BLaER1 treated with 17β-estradiol and CSF1 and Interleukin-3, amounts not matched to agents 10 nM and 100 nM (cell line): ENCODE data around the gene LMBR1.
"Not testable (repeated sequence)": the region's sequence is repeated elsewhere in the genome, so short reads cannot be mapped to it uniquely, and the experiment has no call there.

ENCODE experiments used
- H3K27ac ChIP-seq, 11 experiments: shearing (Covaris generic); formaldehyde crosslinking; 2 replicates each; pipeline ENCODE4 v1.8.1; 2022
- H3K27me3 ChIP-seq, 11 experiments: shearing (Covaris generic); formaldehyde crosslinking; 2 replicates each; pipeline ENCODE4 v1.8.1; 2022
- H3K36me3 ChIP-seq, 11 experiments: shearing (Covaris generic); formaldehyde crosslinking; 2 replicates each; pipeline ENCODE4 v1.8.1; 2022
- H3K4me1 ChIP-seq, 10 experiments: shearing (Covaris generic); formaldehyde crosslinking; 2 replicates each; pipeline ENCODE4 v1.8.1; 2022
- H3K4me2 ChIP-seq, 11 experiments: shearing (Covaris generic); formaldehyde crosslinking; 2 replicates each; pipeline ENCODE4 v1.8.1; 2022
- H3K4me3 ChIP-seq, 10 experiments: shearing (Covaris generic); formaldehyde crosslinking; 2 replicates each; pipeline ENCODE4 v1.8.1; 2022
- H3K9ac ChIP-seq, 11 experiments: shearing (Covaris generic); formaldehyde crosslinking; 2 replicates each; pipeline ENCODE4 v1.8.1; 2022
- H3K9me3 ChIP-seq, 11 experiments: shearing (Covaris generic); formaldehyde crosslinking; replicated peaks in 1 of 11; 2 replicates each; pipeline ENCODE4 v1.8.1; 2022
- H4K20me1 ChIP-seq, 11 experiments: shearing (Covaris generic); formaldehyde crosslinking; 2 replicates each; pipeline ENCODE4 v1.8.1; 2022
- Cebpa-rat ChIP-seq, 11 experiments: shearing (Covaris generic); IDR thresholded peaks; 2 replicates each; pipeline ENCODE4 v1.8.1; 2022

The LMBR1 gene

DNA sequence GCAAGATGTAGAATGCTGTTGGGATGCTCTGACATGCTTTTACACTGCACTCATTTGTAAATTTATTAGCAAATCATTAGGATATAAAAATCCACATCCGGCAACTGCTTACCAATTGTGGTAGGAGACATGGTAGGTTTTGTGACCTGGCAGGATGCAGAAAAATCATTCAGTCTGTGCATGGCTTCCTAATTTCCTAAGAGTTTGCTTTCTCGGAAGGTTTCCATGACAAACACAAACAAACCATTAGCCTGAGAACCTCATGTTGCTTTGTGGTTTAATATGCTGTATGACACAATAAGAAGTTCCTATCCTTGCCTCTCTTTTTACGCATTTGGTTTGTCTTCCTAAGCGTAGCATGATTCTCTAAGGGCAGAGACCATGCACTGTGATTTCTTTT lies 14.7 kb upstream of the LMBR1 start:
- TF ChIP-seq Cebpa-rat (IDR thresholded peaks at IDR 0.05) = no peak
- no peak overlapping the region for H3K4me3 ChIP-seq
- H3K36me3 ChIP-seq = no peaks in the 10 kb centered on the region
- H3K9me3 ChIP-seq = no peaks in the 10 kb centered on the region; a peak in 2 of 22 replicates
- H3K27me3 ChIP-seq = no peaks in the 10 kb centered on the region
- no peak overlapping the region for H3K4me2 ChIP-seq
- H3K27ac ChIP-seq = no peak overlapping the region
- H3K9ac ChIP-seq = no peak overlapping the region
- H3K4me1 ChIP-seq = peaks cover 0 to 9% (median 6%) of the 10 kb centered on the region in 10 experiments; a peak in 10 of 20 replicates
- no peaks in the 10 kb centered on the region for H4K20me1 ChIP-seq

DNA sequence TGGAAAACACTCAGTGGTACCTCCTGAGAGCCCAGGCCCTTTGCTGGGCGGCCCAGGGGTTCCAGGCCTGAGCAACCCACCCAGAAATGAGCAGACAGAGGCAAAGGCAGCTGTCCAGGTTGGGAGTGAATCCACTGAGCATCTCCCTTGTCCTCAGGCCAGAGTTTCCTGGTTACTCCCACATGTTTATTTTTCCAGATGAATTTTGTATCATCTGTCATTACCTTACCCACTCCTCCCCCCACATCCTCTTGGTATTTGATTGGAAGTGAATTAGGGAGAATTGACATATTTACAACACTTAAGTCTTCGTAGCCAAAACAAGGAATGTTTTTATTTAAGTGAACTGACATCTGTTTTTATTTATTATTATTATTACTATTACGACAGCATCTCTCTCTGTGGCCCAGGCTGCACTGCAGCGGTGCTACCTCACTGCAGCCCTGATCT lies 13.2 kb upstream of the LMBR1 start:
- Histone ChIP-seq H3K9me3 (no peaks in the 10 kb centered on the region; a peak in 2 of 22 replicates), H3K36me3 (no peaks in the 10 kb centered on the region), H3K4me2 (no peak overlapping the region), H4K20me1 (no peaks in the 10 kb centered on the region), H3K9ac (no peak overlapping the region), H3K27me3 (no peaks in the 10 kb centered on the region), H3K4me1 (peaks cover 0 to 9% (median 6%) of the 10 kb centered on the region in 10 experiments; a peak in 10 of 20 replicates), H3K4me3 (no peak overlapping the region), H3K27ac (no peak overlapping the region)
- no peak for TF ChIP-seq Cebpa-rat (IDR thresholded peaks at IDR 0.05)

DNA sequence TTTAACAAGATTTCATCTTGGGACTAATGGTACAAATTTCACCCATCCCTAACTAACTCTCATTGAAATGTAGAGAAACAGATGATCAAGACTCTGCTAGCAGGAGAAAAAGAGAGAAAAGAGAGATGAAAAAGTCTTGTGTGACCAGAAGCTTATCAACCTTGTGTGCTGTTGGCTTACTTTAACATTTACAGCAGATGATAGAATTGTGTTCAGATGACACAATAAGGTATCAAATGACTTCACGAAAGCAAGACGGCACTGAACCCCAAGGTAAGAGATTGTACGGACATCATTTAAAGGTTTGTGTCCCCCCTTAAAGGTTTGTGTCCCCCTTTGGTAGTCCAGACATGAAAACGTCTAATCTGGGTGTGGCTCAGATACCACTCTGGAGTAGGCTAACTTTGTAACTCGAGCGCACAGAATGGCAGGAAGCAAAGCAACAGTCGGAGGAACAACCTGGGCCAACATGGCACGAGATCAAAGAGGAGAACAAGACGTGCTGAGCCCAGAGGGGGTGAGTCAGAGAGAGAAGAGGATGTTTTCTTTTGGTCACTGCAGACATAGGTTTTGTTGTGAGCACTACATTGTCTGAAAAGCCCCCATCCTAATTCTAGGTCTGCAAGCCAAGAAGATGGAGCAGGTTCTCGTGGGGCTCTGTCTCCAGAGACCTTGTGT lies 10.4 kb upstream of the LMBR1 start:
- H3K4me3 ChIP-seq = no peak overlapping the region
- peaks cover 0 to 9% (median 0%) of the 10 kb centered on the region in 11 experiments; a peak in 2 of 22 replicates for H3K9me3 ChIP-seq
- H3K27me3 ChIP-seq = no peaks in the 10 kb centered on the region
- peaks cover 0 to 9% (median 6%) of the 10 kb centered on the region in 10 experiments; a peak in 10 of 20 replicates for H3K4me1 ChIP-seq
- H3K4me2 ChIP-seq = peak overlapping the region in 10 of 11 experiments; percentile 4 to 54 (median 20); a peak in 11 of 22 replicates
- H3K27ac ChIP-seq = no peak overlapping the region
- H4K20me1 ChIP-seq = no peaks in the 10 kb centered on the region
- no peak for TF ChIP-seq Cebpa-rat (IDR thresholded peaks at IDR 0.05)
- no peaks in the 10 kb centered on the region for H3K36me3 ChIP-seq
- no peak overlapping the region for H3K9ac ChIP-seq

DNA sequence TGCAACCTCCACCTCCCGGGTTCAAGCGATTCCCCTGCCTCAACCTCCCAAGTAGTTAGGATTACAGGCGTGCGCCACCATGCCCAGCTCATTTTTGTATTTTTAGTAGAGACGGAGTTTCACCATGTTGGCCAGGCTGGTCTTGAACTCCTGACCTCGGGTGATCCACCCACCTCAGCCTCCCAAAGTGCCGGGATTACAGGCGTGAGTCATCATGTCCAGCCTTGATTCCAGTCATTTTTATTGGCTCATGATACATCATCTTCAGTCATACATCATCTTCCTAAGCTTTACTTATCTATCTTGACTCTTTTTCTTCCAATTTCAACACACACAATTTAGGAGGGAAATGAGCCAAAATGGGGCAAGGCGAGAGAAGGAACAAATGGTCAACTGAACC lies 7.1 kb upstream of the LMBR1 start:
- not testable (repeated sequence) for H4K20me1 ChIP-seq, H3K4me3 ChIP-seq, H3K36me3 ChIP-seq, H3K4me2 ChIP-seq, H3K9ac ChIP-seq, H3K27me3 ChIP-seq, H3K27ac ChIP-seq
- peaks cover 0 to 25% (median 7%) of the 10 kb centered on the region in 11 experiments; a peak in 13 of 22 replicates for H3K9me3 ChIP-seq
- peaks cover 21 to 39% (median 33%) of the 10 kb centered on the region in 10 experiments for H3K4me1 ChIP-seq

DNA sequence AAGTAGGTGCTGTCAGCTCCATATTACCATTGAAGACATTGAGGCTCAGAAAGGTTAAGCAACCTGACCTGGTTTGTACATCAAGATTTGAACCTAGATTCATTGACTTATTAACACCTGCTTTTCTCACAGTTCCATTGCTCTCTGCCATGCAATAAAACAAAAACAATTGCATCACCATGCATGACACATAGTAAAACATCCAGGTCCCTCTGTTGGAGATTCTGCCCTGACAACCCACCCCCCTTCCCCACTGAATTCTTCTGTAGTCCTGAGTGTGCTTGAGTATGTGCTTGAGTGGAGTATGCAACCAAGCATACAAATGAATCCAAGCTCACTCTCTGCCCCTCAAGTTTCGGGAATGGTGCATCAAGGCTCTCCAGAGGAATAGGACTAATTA lies 6.0 kb upstream of the LMBR1 start:
- Histone ChIP-seq H3K36me3 (no peaks in the 10 kb centered on the region), H3K27me3 (no peaks in the 10 kb centered on the region), H3K27ac (no peak overlapping the region), H3K4me1 (peaks cover 33 to 49% (median 44%) of the 10 kb centered on the region in 10 experiments), H3K9ac (no peak overlapping the region), H3K9me3 (peaks cover 0 to 25% (median 7%) of the 10 kb centered on the region in 11 experiments; a peak in 13 of 22 replicates), H3K4me2 (no peak overlapping the region), H4K20me1 (no peaks in the 10 kb centered on the region), H3K4me3 (no peak overlapping the region)
- no peak for TF ChIP-seq Cebpa-rat (IDR thresholded peaks at IDR 0.05)

DNA sequence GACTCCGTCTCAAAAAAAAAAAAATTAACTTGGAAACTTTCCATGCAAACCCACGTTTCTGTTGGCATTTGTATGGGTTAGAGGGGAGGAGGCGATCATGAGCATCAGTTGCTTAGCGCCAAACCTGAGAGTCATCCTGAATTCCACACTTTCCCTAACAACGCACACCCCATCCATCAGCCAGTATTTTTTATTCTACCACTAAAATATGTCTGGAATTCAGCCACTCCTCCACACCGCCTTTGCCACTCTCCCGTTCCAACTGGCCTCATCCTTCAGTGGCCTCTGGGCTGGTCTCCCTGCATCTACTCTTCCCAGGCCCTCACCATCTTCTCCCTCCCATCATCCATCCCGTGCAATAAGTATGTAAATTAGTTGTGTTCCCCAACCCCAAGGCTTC lies 4.7 kb upstream of the LMBR1 start:
- H4K20me1 ChIP-seq = no peaks in the 10 kb centered on the region
- peaks cover 34 to 48% (median 43%) of the 10 kb centered on the region in 10 experiments for H3K4me1 ChIP-seq
- no peaks in the 10 kb centered on the region for H3K27me3 ChIP-seq
- H3K9me3 ChIP-seq = peaks cover 0 to 25% (median 7%) of the 10 kb centered on the region in 11 experiments; a peak in 13 of 22 replicates
- H3K4me2 ChIP-seq = peak overlapping the region in 9 of 11 experiments; percentile 79 to 91 (median 89); a peak in 13 of 22 replicates
- peak overlapping the region in 2 of 11 experiments; percentile 88 to 92; a peak in 2 of 22 replicates for H3K27ac ChIP-seq
- no peak for TF ChIP-seq Cebpa-rat (IDR thresholded peaks at IDR 0.05)
- no peak overlapping the region for H3K4me3 ChIP-seq
- no peaks in the 10 kb centered on the region for H3K36me3 ChIP-seq
- no peak overlapping the region for H3K9ac ChIP-seq

DNA sequence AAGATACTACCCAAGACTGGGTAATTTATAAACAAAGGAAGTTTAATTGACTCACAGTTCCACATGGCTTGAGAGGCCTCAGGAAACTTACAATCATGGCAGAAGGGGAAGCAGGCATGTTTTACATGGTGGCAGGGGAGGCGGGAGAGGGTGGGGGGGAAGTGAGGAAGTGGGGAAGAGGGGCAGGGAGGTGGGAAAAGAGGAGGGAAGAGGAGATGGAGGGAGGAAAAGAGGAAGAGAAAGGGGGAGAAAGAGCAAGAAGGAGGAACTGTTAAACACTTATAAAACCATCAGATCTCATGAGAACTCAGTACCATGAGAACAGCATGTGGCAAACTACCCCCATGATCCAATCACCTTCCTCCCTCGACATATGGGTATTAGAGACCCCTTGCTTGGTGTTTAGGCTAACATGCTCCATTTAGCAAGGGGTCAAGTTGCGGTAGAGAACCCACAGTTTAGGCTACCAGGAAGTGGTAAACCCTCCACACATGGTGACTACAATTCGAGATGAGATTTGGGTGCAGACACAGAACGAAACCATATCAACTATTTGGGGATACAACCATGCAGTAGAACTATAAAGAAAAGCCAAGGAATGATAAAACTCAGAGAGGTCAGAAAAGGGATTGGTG lies 3.5 kb upstream of the LMBR1 start:
- Histone ChIP-seq H3K36me3 (no peaks in the 10 kb centered on the region), H3K27ac (peak overlapping the region; percentile 15 to 93 (median 90); a peak in 20 of 22 replicates), H3K4me2 (peak overlapping the region; percentile 81 to 91 (median 89)), H3K4me3 (peak overlapping the region in 4 of 10 experiments; percentile 24 to 46 (median 34); a peak in 9 of 20 replicates), H3K27me3 (no peaks in the 10 kb centered on the region), H3K9ac (peak overlapping the region in 8 of 11 experiments; percentile 56 to 88 (median 70); a peak in 15 of 22 replicates), H4K20me1 (peaks cover 0 to 9% (median 8%) of the 10 kb centered on the region in 11 experiments; a peak in 15 of 22 replicates), H3K4me1 (peaks cover 37 to 51% (median 46%) of the 10 kb centered on the region in 10 experiments), H3K9me3 (peaks cover 0 to 25% (median 7%) of the 10 kb centered on the region in 11 experiments; a peak in 13 of 22 replicates)
- TF ChIP-seq Cebpa-rat (IDR thresholded peaks at IDR 0.05) = no peak

DNA sequence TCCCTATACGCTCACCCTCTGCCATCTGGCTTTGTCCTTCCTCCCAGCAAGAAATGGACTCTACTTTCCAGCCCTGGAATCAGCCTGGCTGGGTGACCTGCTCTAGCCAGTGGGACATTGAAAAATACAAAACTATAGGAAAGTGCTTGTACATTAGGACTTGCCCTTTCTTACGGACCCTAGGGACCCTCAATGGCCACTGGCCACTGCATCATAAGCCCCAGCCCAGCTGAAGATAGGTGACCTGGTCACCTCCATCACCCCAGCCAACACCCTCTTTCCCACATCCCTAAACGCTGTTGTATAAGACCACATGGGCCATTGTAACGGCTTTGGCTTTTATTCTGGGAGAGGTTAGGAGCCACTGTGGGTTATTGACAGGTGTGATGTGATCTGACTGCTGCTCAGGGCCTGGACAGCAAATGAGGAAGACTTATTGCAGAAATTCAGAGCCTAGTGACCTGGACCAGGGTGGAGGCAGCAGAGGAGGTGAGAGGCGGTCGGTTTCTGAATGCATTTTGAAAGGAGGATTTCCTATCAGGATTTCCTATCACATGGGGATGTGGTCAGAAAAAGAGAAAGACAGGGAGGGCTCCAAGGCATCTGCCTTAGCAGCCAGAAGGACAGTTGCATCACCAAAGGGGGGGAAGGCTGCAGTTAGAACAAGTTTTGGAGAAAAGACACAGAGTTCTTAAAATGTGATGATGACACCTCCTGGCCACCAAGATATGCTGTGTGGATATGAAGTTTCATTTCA lies 2.2 kb upstream of the LMBR1 start:
- TF ChIP-seq Cebpa-rat (IDR thresholded peaks at IDR 0.05) = peak in 10 of 11 experiments; percentile 34 to 99 (median 92); a peak in 19 of 22 replicates
- Histone ChIP-seq H3K9me3 (peaks cover 0 to 30% (median 7%) of the 10 kb centered on the region in 11 experiments; a peak in 13 of 22 replicates), H3K36me3 (peaks cover 0 to 4% (median 0%) of the 10 kb centered on the region in 11 experiments; a peak in 5 of 22 replicates), H3K4me3 (peak overlapping the region in 7 of 10 experiments; percentile 1 to 47 (median 26); a peak in 10 of 20 replicates), H3K27me3 (no peaks in the 10 kb centered on the region), H4K20me1 (peaks cover 0 to 22% (median 21%) of the 10 kb centered on the region in 11 experiments; a peak in 16 of 22 replicates), H3K27ac (peak overlapping the region in 10 of 11 experiments; percentile 51 to 93 (median 90); a peak in 20 of 22 replicates), H3K4me1 (peaks cover 44 to 61% (median 53%) of the 10 kb centered on the region in 10 experiments), H3K9ac (peak overlapping the region in 9 of 11 experiments; percentile 31 to 90 (median 81); a peak in 17 of 22 replicates), H3K4me2 (peak overlapping the region; percentile 81 to 91 (median 89))
